ENCODE measurements around the gene MAGI3. TPM values are rescaled to one million over a fixed set of nuclear protein-coding genes. Genes with fewer than 3 reads are reported as not detected.
"Not testable (repeated sequence)": the region's sequence is repeated elsewhere in the genome, so short reads cannot be mapped to it uniquely, and the experiment has no call there.

MAGI3 gene
- polyA plus RNA-seq, 2 donors = 7.8 to 11.7 TPM

- WGBS, 2 donors = 91 to 93% methylated on average over 1 of the region's 1 CpG
- no peaks in the 10 kb centered on the region for H3K36me3 ChIP-seq (ENCODE audit: control insufficient read depth in 2 of 2, insufficient read depth in 2 of 2, low read length in 1 of 2)
- H3K27me3 ChIP-seq (ENCODE audit: control insufficient read depth in 1 of 2, insufficient read depth in 2 of 2, low read length in 2 of 2) = no peaks in the 10 kb centered on the region
- no peak overlapping the region for H3K27ac ChIP-seq (ENCODE audit: low read depth in 2 of 2, low read length in 1 of 2)
- H3K9me3 ChIP-seq (ENCODE audit: control insufficient read depth in 2 of 2, insufficient read depth in 1 of 2, low read depth in 1 of 2, low read length in 1 of 2) = no peaks in the 10 kb centered on the region
- peaks cover 0 to under 1% of the 10 kb centered on the region in 2 donors for H3K4me1 ChIP-seq (ENCODE audit: control insufficient read depth in 2 of 2, insufficient read depth in 2 of 2, low read length in 1 of 2)
- no peak overlapping the region for H3K4me3 ChIP-seq (ENCODE audit: low read depth in 1 of 2, low read length in 2 of 2)
These were observed 191.0 kb downstream of the MAGI3 start for GRCh38 chr1:113581323-113581722.

GRCh38 chr1:113582084-113582483, 191.8 kb downstream of the MAGI3 start:
- Histone ChIP-seq H3K4me1 (ENCODE audit: control insufficient read depth in 2 of 2, insufficient read depth in 2 of 2, low read length in 1 of 2) (no peaks in the 10 kb centered on the region), H3K4me3 (ENCODE audit: low read depth in 1 of 2, low read length in 2 of 2) (no peak overlapping the region), H3K36me3 (ENCODE audit: control insufficient read depth in 2 of 2, insufficient read depth in 2 of 2, low read length in 1 of 2) (no peaks in the 10 kb centered on the region), H3K27me3 (ENCODE audit: control insufficient read depth in 1 of 2, insufficient read depth in 2 of 2, low read length in 2 of 2) (no peaks in the 10 kb centered on the region), H3K9me3 (ENCODE audit: control insufficient read depth in 2 of 2, insufficient read depth in 1 of 2, low read depth in 1 of 2, low read length in 1 of 2) (no peaks in the 10 kb centered on the region), H3K27ac (ENCODE audit: low read depth in 2 of 2, low read length in 1 of 2) (no peak overlapping the region)
- WGBS, 2 donors = 91 to 92% methylated on average over 1 of the region's 1 CpG

GRCh38 chr1:113587475-113587874, 197.2 kb downstream of the MAGI3 start:
- Histone ChIP-seq H3K9me3 (ENCODE audit: control insufficient read depth in 2 of 2, insufficient read depth in 1 of 2, low read depth in 1 of 2, low read length in 1 of 2) (no peaks in the 10 kb centered on the region), H3K27me3 (ENCODE audit: control insufficient read depth in 1 of 2, insufficient read depth in 2 of 2, low read length in 2 of 2) (no peaks in the 10 kb centered on the region), H3K4me1 (ENCODE audit: control insufficient read depth in 2 of 2, insufficient read depth in 2 of 2, low read length in 1 of 2) (no peaks in the 10 kb centered on the region), H3K27ac (ENCODE audit: low read depth in 2 of 2, low read length in 1 of 2) (no peak overlapping the region), H3K36me3 (ENCODE audit: control insufficient read depth in 2 of 2, insufficient read depth in 2 of 2, low read length in 1 of 2) (no peaks in the 10 kb centered on the region), H3K4me3 (ENCODE audit: low read depth in 1 of 2, low read length in 2 of 2) (no peak overlapping the region)
- WGBS, 2 donors = 76 to 77% methylated on average over 5 of the region's 5 CpGs

- 93 to 95% methylated on average over 1 of the region's 1 CpG for WGBS, 2 donors
- Histone ChIP-seq H3K4me3 (ENCODE audit: low read depth in 1 of 2, low read length in 2 of 2) (no peak overlapping the region), H3K36me3 (ENCODE audit: control insufficient read depth in 2 of 2, insufficient read depth in 2 of 2, low read length in 1 of 2) (no peaks in the 10 kb centered on the region), H3K9me3 (ENCODE audit: control insufficient read depth in 2 of 2, insufficient read depth in 1 of 2, low read depth in 1 of 2, low read length in 1 of 2) (no peaks in the 10 kb centered on the region), H3K27ac (ENCODE audit: low read depth in 2 of 2, low read length in 1 of 2) (no peak overlapping the region), H3K27me3 (ENCODE audit: control insufficient read depth in 1 of 2, insufficient read depth in 2 of 2, low read length in 2 of 2) (no peaks in the 10 kb centered on the region), H3K4me1 (ENCODE audit: control insufficient read depth in 2 of 2, insufficient read depth in 2 of 2, low read length in 1 of 2) (no peaks in the 10 kb centered on the region)
These were observed 201.9 kb downstream of the MAGI3 start for GRCh38 chr1:113592230-113592629.

- Histone ChIP-seq H3K4me1 (ENCODE audit: control insufficient read depth in 2 of 2, insufficient read depth in 2 of 2, low read length in 1 of 2) (no peaks in the 10 kb centered on the region), H3K9me3 (ENCODE audit: control insufficient read depth in 2 of 2, insufficient read depth in 1 of 2, low read depth in 1 of 2, low read length in 1 of 2) (no peaks in the 10 kb centered on the region), H3K27ac (ENCODE audit: low read depth in 2 of 2, low read length in 1 of 2) (no peak overlapping the region), H3K4me3 (ENCODE audit: low read depth in 1 of 2, low read length in 2 of 2) (no peak overlapping the region), H3K36me3 (ENCODE audit: control insufficient read depth in 2 of 2, insufficient read depth in 2 of 2, low read length in 1 of 2) (no peaks in the 10 kb centered on the region), H3K27me3 (ENCODE audit: control insufficient read depth in 1 of 2, insufficient read depth in 2 of 2, low read length in 2 of 2) (no peaks in the 10 kb centered on the region)
- WGBS, 2 donors = 72 to 79% methylated on average over 4 of the region's 4 CpGs
These were observed 203.4 kb downstream of the MAGI3 start for GRCh38 chr1:113593550-113594297.

GRCh38 chr1:113604466-113604865, 214.2 kb downstream of the MAGI3 start:
- not testable (repeated sequence) for H3K36me3 ChIP-seq (ENCODE audit: control insufficient read depth in 2 of 2, insufficient read depth in 2 of 2, low read length in 1 of 2); H3K4me1 ChIP-seq (ENCODE audit: control insufficient read depth in 2 of 2, insufficient read depth in 2 of 2, low read length in 1 of 2); H3K4me3 ChIP-seq (ENCODE audit: low read depth in 1 of 2, low read length in 2 of 2); H3K27ac ChIP-seq (ENCODE audit: low read depth in 2 of 2, low read length in 1 of 2); H3K9me3 ChIP-seq (ENCODE audit: control insufficient read depth in 2 of 2, insufficient read depth in 1 of 2, low read depth in 1 of 2, low read length in 1 of 2); H3K27me3 ChIP-seq (ENCODE audit: control insufficient read depth in 1 of 2, insufficient read depth in 2 of 2, low read length in 2 of 2)
- 93 to 97% methylated on average over 5 of the region's 5 CpGs for WGBS, 2 donors

GRCh38 chr1:113605146-113605545, 214.8 kb downstream of the MAGI3 start:
- H3K27me3 ChIP-seq (ENCODE audit: control insufficient read depth in 1 of 2, insufficient read depth in 2 of 2, low read length in 2 of 2) = no peaks in the 10 kb centered on the region
- no peaks in the 10 kb centered on the region for H3K9me3 ChIP-seq (ENCODE audit: control insufficient read depth in 2 of 2, insufficient read depth in 1 of 2, low read depth in 1 of 2, low read length in 1 of 2)
- no peak overlapping the region for H3K27ac ChIP-seq (ENCODE audit: low read depth in 2 of 2, low read length in 1 of 2)
- H3K36me3 ChIP-seq (ENCODE audit: control insufficient read depth in 2 of 2, insufficient read depth in 2 of 2, low read length in 1 of 2) = peaks cover 0 to 3% of the 10 kb centered on the region in 2 donors
- H3K4me1 ChIP-seq (ENCODE audit: control insufficient read depth in 2 of 2, insufficient read depth in 2 of 2, low read length in 1 of 2) = no peaks in the 10 kb centered on the region
- no peak overlapping the region for H3K4me3 ChIP-seq (ENCODE audit: low read depth in 1 of 2, low read length in 2 of 2)

GRCh38 chr1:113608399-113608798, 218.1 kb downstream of the MAGI3 start:
- H3K4me3 ChIP-seq (ENCODE audit: low read depth in 1 of 2, low read length in 2 of 2) = no peak overlapping the region
- no peaks in the 10 kb centered on the region for H3K9me3 ChIP-seq (ENCODE audit: control insufficient read depth in 2 of 2, insufficient read depth in 1 of 2, low read depth in 1 of 2, low read length in 1 of 2)
- H3K4me1 ChIP-seq (ENCODE audit: control insufficient read depth in 2 of 2, insufficient read depth in 2 of 2, low read length in 1 of 2) = no peaks in the 10 kb centered on the region
- no peaks in the 10 kb centered on the region for H3K27me3 ChIP-seq (ENCODE audit: control insufficient read depth in 1 of 2, insufficient read depth in 2 of 2, low read length in 2 of 2)
- H3K27ac ChIP-seq (ENCODE audit: low read depth in 2 of 2, low read length in 1 of 2) = no peak overlapping the region
- H3K36me3 ChIP-seq (ENCODE audit: control insufficient read depth in 2 of 2, insufficient read depth in 2 of 2, low read length in 1 of 2) = peaks cover 0 to 3% of the 10 kb centered on the region in 2 donors
- 74 to 75% methylated on average over 3 of the region's 3 CpGs for WGBS, 2 donors

GRCh38 chr1:113610372-113610771, 220.1 kb downstream of the MAGI3 start:
- Histone ChIP-seq H3K4me3 (ENCODE audit: low read depth in 1 of 2, low read length in 2 of 2) (no peak overlapping the region), H3K27me3 (ENCODE audit: control insufficient read depth in 1 of 2, insufficient read depth in 2 of 2, low read length in 2 of 2) (no peaks in the 10 kb centered on the region), H3K36me3 (ENCODE audit: control insufficient read depth in 2 of 2, insufficient read depth in 2 of 2, low read length in 1 of 2) (peaks cover 0 to 3% of the 10 kb centered on the region in 2 donors), H3K9me3 (ENCODE audit: control insufficient read depth in 2 of 2, insufficient read depth in 1 of 2, low read depth in 1 of 2, low read length in 1 of 2) (no peaks in the 10 kb centered on the region), H3K27ac (ENCODE audit: low read depth in 2 of 2, low read length in 1 of 2) (no peak overlapping the region), H3K4me1 (ENCODE audit: control insufficient read depth in 2 of 2, insufficient read depth in 2 of 2, low read length in 1 of 2) (no peaks in the 10 kb centered on the region)
- WGBS, 2 donors = 92 to 98% methylated on average over 5 of the region's 5 CpGs

GRCh38 chr1:113615425-113615824, 225.1 kb downstream of the MAGI3 start:
- Histone ChIP-seq H3K9me3 (ENCODE audit: control insufficient read depth in 2 of 2, insufficient read depth in 1 of 2, low read depth in 1 of 2, low read length in 1 of 2) (no peaks in the 10 kb centered on the region), H3K4me3 (ENCODE audit: low read depth in 1 of 2, low read length in 2 of 2) (no peak overlapping the region), H3K4me1 (ENCODE audit: control insufficient read depth in 2 of 2, insufficient read depth in 2 of 2, low read length in 1 of 2) (no peaks in the 10 kb centered on the region)

More at GRCh38 chr1:113615425-113615824, 225.1 kb downstream of the MAGI3 start:
- peaks cover 0 to 2% of the 10 kb centered on the region in 2 donors for H3K36me3 ChIP-seq (ENCODE audit: control insufficient read depth in 2 of 2, insufficient read depth in 2 of 2, low read length in 1 of 2)
- H3K27me3 ChIP-seq (ENCODE audit: control insufficient read depth in 1 of 2, insufficient read depth in 2 of 2, low read length in 2 of 2) = no peaks in the 10 kb centered on the region
- no peak overlapping the region for H3K27ac ChIP-seq (ENCODE audit: low read depth in 2 of 2, low read length in 1 of 2)
